GM21529 (cell line): ENCODE results near the gene KAT6B.
"Not testable (repeated sequence)": the region's sequence is repeated elsewhere in the genome, so short reads cannot be mapped to it uniquely, and the experiment has no call there.

Source experiments
- ATAC-seq: cut with Tn5 transposase; IDR thresholded peaks from one replicate; pipeline ENCODE4 v1.9.1; 2021; ENCODE audit not compliant: unreplicated experiment

Gene KAT6B

DNA sequence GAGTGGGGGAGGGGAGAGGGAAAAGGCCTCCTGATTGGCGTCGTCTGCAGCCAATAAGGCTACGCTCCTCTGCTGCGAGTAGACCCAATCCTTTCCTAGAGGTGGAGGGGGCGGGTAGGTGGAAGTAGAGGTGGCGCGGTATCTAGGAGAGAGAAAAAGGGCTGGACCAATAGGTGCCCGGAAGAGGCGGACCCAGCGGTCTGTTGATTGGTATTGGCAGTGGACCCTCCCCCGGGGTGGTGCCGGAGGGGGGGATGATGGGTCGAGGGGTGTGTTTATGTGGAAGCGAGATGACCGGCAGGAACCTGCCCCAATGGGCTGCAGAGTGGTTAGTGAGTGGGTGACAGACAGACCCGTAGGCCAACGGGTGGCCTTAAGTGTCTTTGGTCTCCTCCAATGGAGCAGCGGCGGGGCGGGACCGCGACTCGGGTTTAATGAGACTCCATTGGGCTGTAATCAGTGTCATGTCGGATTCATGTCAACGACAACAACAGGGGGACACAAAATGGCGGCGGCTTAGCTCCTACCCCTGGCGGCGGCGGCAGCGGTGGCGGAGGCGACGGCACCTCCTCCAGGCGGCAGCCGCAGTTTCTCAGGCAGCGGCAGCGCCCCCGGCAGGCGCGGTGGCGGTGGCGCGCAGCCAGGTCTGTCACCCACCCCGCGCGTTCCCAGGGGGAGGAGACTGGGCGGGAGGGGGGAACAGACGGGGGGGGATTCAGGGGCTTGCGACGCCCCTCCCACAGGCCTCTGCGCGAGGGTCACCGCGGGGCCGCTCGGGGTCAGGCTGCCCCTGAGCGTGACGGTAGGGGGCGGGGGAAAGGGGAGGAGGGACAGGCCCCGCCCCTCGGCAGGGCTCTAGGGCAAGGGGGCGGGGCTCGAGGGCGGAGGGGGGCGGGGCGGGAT lies at the start of gene KAT6B:
KAT6B (plus strand) TSS at position 459 of the 903 bp plus-strand sequence. CDS start 16,258 bp downstream, outside the sequence.
- peak; percentile 86 for ATAC-seq

DNA sequence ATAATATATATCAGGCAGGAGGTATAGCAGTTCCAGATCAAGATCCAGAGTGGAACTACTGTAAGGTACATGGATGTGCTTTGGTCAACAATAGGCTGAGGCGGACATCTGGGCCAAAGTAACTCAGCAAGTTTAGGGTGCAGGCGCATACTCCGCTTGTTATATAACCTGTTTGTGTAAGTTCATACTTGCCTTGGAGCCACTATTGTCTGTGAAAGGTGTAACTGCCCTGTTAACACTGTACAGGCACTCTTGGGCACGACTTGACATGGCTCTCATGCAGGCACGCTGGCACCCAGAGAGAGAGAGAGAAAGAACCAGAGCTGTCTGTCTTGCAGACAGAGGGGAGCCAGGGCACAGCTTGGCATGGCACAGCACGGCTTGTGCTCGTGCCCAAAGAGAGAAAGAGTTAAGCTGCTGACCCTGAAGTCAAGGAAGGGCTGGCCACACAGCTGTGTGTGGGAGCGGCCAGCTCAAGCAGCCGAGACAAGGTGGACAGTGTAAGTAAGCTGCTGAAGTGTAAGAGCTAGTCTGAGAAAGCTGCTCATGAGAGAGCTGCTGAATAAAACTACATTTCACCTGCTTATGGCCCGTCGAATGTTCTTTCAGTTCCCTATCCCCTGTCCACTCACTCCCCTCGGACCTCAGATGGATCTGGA lies 47.8 kb upstream of the KAT6B start:
- no peak for ATAC-seq

DNA sequence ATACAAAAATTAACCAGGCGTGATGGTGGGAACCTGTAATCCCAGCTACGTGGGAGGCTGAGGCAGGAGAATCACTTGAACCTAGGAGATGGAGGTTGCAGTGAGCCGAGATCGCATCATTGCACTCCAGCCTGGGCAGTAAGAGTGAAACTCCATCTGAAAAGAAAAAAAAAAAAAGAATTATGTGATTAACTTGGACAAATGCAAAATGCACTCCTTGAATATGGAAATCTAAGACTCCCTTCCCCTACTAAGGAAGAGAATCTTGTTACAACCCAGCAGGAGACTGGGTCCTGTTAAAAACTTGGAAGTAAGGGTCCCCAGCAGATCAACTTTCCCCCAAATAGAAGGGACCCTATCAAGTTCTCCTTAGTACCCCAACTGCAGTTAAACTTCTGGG lies 44.5 kb upstream of the KAT6B start:
- not testable (repeated sequence) for ATAC-seq

DNA sequence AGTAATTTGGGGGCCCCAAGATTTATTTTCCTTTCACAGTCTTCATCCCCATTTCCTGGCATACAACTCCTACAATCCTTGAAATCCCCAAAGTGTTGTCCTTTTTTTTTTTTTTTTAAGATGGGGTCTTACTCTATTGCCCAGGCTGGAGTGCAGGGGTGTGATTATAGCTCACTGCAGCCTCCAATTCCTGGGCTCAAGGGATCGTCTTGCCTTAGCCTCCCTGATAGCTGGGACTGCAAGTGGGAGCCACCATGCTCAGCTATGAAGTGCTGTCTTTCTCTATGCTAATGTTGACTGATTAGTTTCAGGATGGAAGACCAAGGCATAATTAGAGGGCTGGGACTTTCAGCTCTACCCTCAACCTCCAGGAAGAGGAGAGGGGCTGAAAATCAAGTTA lies 41.9 kb upstream of the KAT6B start:
- no peak for ATAC-seq

DNA sequence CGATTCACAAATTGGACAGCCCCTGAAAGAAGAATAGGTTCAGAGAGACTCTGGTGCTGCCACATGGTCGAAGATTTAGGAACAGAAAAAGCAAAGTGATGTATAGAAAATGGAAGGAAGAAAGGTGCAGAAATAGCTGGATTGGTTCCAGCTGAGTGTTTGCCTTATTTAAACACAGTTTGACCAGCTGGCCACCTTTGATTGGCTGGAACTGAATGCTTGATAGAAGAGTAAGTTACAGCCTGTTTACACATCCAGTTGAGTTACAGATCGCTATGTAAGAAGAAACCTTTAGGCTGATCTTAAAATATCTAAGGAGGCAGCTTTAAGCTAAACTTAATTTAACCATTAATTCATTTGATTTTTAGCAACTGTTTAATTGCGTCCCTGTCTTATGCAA lies 40.3 kb upstream of the KAT6B start:
- no peak for ATAC-seq

DNA sequence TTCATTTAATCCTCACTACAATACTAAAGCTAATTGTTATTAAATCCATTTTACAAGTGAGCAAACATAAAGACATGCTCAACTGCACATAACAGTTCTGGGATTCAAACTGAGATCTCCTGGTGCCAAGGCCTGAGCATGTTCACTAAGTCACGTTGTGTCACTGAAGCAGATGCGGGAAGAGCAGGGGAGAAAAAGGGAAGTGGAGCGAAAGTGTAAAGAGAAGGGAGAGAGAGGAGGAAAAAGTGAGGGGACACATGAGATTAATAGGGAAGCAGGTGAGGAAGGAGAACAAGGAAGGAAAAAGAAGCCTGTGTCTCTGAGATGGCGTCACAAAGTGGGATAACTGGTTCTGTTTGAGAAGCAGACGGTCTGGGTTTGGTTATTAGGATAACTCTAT lies 38.9 kb upstream of the KAT6B start:
- no peak for ATAC-seq

DNA sequence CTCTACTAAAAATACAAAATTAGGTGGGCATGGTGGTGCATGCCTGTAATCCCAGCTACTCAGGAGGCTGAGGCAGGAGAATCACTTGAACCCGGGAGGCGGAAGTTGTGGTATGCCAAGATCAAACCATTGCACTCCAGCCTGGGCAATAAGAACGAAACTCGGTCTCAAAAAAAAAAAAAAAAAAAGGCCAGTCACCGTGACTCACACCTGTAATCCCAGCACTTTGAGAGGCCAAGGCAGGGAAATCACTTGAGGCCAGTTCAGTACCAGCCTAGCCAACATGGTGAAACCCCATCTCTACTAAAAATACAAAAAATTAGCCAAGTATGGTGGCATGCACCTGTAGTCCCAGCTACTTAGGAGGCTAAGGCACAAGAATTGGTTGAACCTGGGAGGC lies 34.4 kb upstream of the KAT6B start:
- ATAC-seq, result not testable (repeated sequence)

DNA sequence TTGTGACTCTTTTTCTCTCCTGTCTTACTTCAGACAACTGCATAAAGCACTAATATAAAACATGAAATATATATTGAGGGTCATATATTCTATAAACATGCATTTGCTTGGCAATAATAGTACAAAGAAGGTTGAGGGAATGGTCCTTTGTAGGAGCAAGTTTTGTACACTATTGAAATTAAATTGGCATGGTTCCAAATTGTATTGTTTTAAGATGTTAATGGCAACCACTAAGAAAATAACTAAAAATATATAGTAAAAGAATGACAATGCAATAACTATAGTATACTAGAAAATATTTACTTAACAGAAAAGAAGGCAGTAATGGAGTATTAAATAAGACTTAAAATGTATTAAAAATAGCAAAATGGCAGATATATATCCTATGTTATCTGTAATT lies 33.7 kb upstream of the KAT6B start:
- ATAC-seq, result no peak

DNA sequence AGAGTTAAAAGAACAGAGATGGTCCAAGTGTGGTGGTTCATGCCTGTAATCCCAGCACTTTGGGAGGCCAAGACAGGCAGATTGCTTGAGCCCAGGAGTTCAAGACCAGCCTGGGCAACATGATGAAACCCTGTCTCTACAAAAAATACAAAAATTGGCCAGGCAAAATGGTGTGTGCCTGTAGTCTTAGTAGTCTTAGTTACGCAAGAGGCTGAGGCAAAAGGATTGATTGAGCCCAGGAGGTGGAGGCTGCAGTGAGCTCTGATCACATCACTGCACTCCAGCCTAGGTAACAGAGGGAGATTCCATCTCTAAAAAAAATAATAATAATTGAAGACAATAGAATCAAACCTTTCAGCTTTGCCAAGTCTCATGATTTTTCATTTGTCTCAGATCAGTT lies 33.2 kb upstream of the KAT6B start:
- not testable (repeated sequence) for ATAC-seq

DNA sequence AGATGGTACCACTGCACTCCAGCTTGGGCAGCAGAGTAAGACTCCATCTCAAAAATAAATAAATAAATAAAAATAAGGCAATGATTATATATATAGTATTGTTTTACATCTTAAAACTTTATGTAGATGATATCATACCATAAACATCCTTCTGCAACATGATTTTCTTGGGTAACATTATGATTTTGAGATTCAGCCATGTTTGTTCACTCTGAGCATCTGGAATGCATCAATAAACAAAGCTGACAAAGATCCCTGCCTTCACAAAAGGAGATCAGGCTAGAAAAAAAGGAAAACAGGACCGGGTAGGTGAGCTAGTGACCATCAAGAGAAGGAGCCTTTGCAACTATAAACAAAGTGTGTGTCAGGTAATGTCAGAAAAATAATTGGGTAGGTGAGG lies 31.9 kb upstream of the KAT6B start:
- ATAC-seq, result no peak

DNA sequence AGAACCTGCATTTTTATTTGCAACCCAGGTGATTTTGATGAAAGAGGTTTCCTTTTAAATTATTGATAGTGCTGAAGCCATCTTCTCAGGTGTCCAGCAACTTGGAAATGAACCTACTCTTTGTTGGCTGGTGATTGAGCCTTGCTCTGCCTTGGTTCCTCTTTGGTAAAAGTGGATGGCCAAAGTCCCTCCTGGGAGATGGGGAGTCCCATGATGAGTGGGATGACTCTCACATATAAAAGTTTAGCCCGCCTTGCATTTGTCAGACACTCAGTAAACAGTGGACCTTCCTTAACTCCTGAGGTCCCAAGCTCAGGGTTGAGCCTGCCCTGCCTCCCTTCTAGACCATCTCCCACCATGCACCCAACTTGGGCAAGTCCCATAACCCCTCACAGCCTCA lies 28.9 kb upstream of the KAT6B start:
- ATAC-seq, result no peak

DNA sequence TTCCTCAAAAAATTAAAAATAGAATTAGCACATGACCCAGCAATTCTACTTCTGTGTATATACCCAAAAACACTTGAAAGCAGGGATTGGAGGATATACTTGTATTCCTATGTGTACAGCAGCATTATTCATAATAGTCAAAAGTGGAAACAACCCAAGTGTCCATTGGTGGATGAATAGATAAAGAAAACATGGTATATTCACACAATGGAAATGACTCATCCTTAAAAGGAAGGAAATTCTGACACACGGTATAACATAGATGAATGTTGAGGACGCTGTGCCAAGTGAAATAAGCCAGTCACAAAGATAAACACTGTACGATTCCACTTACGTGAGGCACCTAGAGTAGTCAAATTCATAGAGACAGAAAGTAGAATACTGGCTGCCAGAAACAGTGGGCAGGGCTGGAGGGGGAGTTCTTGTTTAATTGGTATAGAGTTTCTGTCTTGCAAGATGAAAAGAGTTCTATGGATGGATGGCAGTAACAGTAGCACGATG lies 26.6 kb upstream of the KAT6B start:
- ATAC-seq, result no peak

DNA sequence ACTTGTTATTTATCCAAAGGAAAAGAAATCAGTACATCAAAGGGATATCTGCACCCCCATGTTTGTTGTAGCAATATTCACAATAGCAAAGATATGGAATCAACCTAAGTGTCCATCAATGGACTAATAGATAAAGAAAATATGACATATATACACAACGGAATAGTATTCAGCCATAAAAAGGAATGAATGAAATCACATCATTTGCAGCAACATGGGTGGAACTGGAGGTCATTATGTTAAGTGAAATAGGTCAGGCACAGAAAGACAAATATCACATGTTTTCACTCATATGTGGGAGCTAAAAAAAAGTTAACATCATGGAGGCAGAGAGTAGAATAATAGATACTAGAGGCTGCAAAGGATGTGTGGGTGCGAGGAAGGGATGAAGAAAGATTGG lies 25.0 kb upstream of the KAT6B start:
- no peak for ATAC-seq

DNA sequence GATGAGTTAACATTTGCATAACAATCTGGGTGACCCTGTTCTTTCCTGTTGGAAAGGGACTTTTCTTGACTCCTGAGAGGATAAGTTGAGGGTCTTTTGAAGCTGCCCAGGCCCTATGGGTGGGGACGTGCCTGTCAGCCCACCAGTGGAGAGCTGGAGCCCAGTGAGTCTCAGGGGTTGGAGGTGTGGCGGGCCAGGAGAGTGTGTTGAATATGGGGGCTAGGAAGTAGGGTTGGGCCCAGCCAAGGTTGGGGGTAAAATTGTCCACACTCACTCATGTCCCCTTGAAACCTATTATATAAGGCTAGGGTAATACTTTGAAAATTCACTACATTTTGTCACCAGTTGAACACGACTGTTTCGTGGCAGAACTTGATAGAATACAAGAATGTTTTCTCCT lies 17.9 kb upstream of the KAT6B start:
- no peak for ATAC-seq

DNA sequence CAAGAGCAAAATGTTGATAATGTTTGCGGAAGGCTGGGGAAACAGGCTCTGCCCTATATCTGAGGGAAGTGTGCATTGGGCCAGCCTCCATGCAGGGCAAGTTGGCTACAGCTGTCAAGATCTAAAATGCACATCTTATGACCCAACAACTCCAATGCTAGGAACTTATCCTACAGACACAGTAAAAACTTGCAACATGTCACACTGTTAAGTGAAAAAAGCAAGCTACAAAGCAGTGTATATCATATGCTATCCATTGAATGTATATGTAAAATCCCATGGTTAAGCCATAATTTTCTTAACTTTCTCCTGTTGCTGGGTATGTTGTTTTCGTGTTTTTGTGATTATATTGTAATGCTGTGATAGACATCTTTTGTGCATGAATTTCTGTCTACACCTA lies 16.3 kb upstream of the KAT6B start:
- no peak for ATAC-seq

DNA sequence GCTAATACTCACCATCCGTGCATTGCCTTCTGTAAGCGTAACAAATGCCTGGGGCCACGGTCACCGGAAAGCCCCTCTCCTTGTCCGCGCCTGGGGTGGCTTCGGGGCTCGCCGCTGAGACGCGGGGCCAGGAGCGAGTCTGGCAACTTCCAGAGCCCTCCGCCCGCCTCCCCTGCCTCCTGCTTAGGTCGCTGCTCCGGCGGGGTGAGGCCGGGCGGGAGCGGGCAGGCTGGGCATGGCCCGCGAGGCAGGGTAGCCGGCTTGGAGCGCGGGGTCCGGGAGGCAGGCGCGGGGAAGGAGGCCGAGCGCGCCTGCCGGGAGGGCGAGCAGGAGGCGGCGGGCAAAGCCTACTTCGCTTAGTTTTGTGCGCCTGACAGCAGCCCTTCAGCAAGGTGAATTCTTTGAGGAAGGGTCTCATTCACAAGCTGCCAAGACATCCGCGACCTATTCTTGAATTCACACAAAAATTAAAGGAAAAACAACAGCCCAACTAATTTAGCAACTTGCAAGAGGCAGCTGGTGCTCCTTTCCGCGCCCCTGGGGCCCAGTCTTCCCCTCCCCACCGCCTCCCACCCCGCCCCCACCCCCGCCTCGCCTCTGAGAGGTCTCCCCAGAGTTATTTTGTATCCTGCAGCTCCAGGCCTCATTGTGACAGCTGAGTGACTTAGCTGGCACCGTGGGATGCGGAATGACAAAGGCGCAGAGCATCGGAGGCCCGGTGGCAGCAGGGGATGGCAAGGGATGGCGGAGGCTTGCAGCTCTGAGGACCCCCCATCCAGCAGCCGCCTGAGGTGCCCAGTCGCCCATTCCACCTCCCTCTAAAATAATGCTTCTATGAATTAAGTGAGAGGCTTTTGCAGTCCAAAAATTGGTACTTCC lies 12.8 kb upstream of the KAT6B start:
- no peak for ATAC-seq

DNA sequence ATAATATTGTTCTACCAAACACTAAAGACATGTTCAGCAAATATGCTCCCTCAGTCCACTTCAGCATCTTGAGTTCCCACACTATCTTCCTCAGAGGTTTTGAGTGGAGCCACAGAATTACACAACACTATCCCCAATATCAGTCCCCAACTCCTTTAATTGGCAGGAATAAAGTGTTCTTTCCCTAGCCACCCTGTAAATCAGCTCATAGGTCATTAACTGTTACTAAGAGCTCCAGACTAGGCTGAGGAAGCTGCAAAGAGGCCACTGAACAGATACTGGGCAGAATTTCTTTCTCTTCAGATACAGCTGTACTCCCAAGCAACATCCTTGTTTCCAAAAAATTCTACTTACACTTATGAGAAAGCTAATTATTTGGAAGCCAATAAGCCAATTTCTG lies 11.6 kb upstream of the KAT6B start:
- ATAC-seq, result no peak

DNA sequence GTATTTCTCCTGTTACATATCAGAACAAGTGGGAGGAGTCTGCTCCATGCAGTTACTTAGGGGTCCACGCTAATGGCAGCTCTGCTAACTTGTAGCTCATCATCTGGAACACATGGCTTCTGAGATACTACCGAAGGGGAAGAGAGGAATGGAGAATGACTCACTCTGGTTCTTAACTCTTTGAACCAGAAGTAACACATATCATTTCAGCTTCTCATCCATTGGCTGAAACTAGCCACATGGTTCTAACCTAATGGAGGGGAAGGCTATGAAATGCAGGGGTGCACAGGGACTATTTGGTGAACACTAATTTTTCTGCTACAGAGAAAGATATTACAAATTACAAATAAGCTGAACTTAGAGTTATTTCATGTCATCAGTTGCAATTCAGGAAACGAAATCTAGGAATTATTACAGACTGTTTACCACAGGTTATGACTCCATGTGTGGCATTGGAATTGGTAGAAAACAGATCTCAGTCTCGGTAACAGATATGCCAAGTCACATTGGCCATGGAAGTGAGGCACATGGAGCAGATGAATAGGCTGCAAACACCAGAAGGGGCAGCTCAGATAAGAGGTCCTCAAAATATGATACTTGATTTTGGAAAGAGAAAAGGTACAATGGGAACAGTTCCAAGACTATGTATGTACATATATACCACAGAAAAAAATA lies 9.4 kb upstream of the KAT6B start:
- ATAC-seq, result no peak

DNA sequence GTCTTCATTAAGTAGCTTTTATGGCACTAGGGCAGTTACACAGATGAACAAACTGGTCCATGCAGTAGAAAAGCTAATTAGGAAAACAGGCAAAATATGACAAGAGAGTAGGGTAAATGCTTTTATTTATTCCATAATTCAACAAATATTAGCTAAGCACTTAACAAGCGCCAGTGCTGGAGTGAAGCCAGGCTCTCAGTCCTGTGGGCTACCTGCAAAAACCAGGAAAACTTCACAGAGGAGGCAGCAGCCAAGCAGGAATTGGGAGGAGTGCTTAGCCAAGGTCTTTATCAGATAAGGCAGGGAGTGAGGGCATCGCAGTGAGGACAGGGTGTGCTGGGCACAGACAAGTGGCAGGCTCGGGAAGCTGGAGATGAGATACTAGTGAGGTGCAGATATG lies 4.9 kb upstream of the KAT6B start:
- ATAC-seq, result no peak

DNA sequence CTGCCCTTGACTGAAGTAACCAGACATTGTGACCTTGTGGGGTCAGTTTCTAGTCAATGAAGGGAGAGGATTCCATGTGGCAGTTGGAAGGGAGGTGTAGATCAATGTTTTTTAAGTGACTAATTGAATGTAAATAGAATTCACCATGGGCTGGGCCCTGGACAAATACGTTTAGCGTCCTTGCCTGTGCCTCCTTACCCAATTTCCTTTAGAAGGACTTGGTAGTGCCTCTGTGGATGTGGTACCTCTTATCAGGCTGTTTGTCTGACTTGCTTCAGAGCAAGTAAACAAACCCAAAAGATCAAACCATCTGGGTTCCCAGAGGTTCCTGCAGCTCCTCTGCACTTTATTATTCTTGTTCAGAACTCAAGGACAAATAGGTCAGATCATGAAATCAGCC lies 4.3 kb upstream of the KAT6B start:
- no peak for ATAC-seq
